Stimulated activated CD4-positive, alpha-beta T cell treated with anti-CD3 and anti-CD28 coated beads, TNF-alpha, amount 100 ng/mL, for 24 hours (primary cell): ENCODE results near the gene MED13L.
"Not testable (repeated sequence)": the region's sequence is repeated elsewhere in the genome, so short reads cannot be mapped to it uniquely, and the experiment has no call there.

ENCODE experiments used
- DNase-seq, 3 experiments: peaks; one replicate each; pipeline ENCODE4 v3.0.0-alpha.2; 2020; ENCODE audit warnings: low read depth in 3 of 3

The MED13L gene

GRCh38 chr12:116055895-116056607 lies 221.4 kb downstream of the MED13L start:
- no peak for DNase-seq

- no peak for DNase-seq
Observed at GRCh38 chr12:116054280-116054679, 223.2 kb downstream of the MED13L start.

GRCh38 chr12:116053479-116054200 lies 223.9 kb downstream of the MED13L start:
- no peak for DNase-seq

GRCh38 chr12:116050275-116050674 lies 227.2 kb downstream of the MED13L start:
- no peak for DNase-seq

- no peak for DNase-seq
Observed at GRCh38 chr12:116048879-116049278, 228.6 kb downstream of the MED13L start.

- no peak for DNase-seq
Observed at GRCh38 chr12:116046039-116046438, 231.5 kb downstream of the MED13L start.

- no peak for DNase-seq
Observed at GRCh38 chr12:116045150-116045549, 232.3 kb downstream of the MED13L start.

- DNase-seq: no peak
Observed at GRCh38 chr12:116043659-116044535, 233.6 kb downstream of the MED13L start.

GRCh38 chr12:116040402-116040801 lies 237.1 kb downstream of the MED13L start:
- DNase-seq: no peak

- no peak for DNase-seq
Observed at GRCh38 chr12:116039081-116039480, 238.4 kb downstream of the MED13L start.

- DNase-seq: no peak
Observed at GRCh38 chr12:116037941-116038837, 239.3 kb downstream of the MED13L start.

- no peak for DNase-seq
Observed at GRCh38 chr12:116033765-116034164, 243.7 kb downstream of the MED13L start.

GRCh38 chr12:116031624-116032023 lies 245.9 kb downstream of the MED13L start:
- not testable (repeated sequence) for DNase-seq

GRCh38 chr12:116028619-116029018 lies 248.9 kb downstream of the MED13L start:
- no peak for DNase-seq

- no peak for DNase-seq
Observed at GRCh38 chr12:116027551-116027821, 250.0 kb downstream of the MED13L start.

GRCh38 chr12:116026768-116027550 lies 250.5 kb downstream of the MED13L start:
- no peak for DNase-seq

GRCh38 chr12:116026346-116026745 lies 251.1 kb downstream of the MED13L start:
- DNase-seq: no peak

- DNase-seq: no peak
Observed at GRCh38 chr12:116024769-116025168, 252.7 kb downstream of the MED13L start.

GRCh38 chr12:116019415-116019814 lies 258.1 kb downstream of the MED13L start:
- DNase-seq: no peak

GRCh38 chr12:116018282-116018681 lies 259.2 kb downstream of the MED13L start:
- DNase-seq: no peak

- no peak for DNase-seq
Observed at GRCh38 chr12:116015525-116015924, 262.0 kb downstream of the MED13L start.
